GM23338 (cell line): ENCODE data around the gene NRP2.

Source experiments
- CREB1 ChIP-seq: fragments of 250-450 bp; sonication (Bioruptor Pico); IDR thresholded peaks from 2 replicates; pipeline ENCODE4 v1.5.0; 2020; ENCODE audit warnings: low read depth, mild to moderate bottlenecking, moderate library complexity
- CTCF ChIP-seq, 2 experiments: fragments of 200-600 bp in 1 of 2; sonication (generic) in 1 of 2; conservative IDR thresholded peaks; 2 replicates each; pipeline versions ENCODE4 v1.5.1 to v1.6.1; 2016 to 2017; ENCODE audit warnings: antibody characterized with exemption in 2 of 2, low read depth in 2 of 2, mild to moderate bottlenecking in 2 of 2, moderate library complexity in 1 of 2
- ETS1 ChIP-seq: IDR thresholded peaks from 2 replicates; pipeline ENCODE4 v1.6.1; 2016; ENCODE audit warnings: antibody characterized with exemption
- EZH2 ChIP-seq: fragments of 200-600 bp; sonication (generic); IDR thresholded peaks from one replicate; pipeline ENCODE4 v1.8.0; 2017; ENCODE audit warnings: antibody characterized with exemption, mild to moderate bottlenecking, low read depth; ENCODE audit not compliant: unreplicated experiment
- EZH2phosphoT487 ChIP-seq: fragments of 200-600 bp; sonication (generic); IDR thresholded peaks from one replicate; pipeline ENCODE4 v1.8.1; 2018; ENCODE audit warnings: antibody characterized with exemption; ENCODE audit not compliant: unreplicated experiment
- JUNB ChIP-seq: IDR thresholded peaks from one replicate; pipeline ENCODE4 v1.6.1; 2016; ENCODE audit warnings: antibody characterized with exemption; ENCODE audit not compliant: unreplicated experiment
- POLR2AphosphoS5 ChIP-seq: IDR thresholded peaks from 2 replicates; pipeline ENCODE4 v1.6.1; 2016; ENCODE audit warnings: antibody characterized with exemption, low read depth
- REST ChIP-seq: IDR thresholded peaks from one replicate; pipeline ENCODE4 v1.6.1; 2018; ENCODE audit warnings: antibody characterized with exemption; ENCODE audit not compliant: unreplicated experiment
- STAT1 ChIP-seq: IDR thresholded peaks from one replicate; pipeline ENCODE4 v1.6.1; 2016; ENCODE audit warnings: antibody characterized with exemption; ENCODE audit not compliant: unreplicated experiment
- ZNF114 ChIP-seq: fragments of 250-450 bp; sonication (Bioruptor Pico); IDR thresholded peaks from 2 replicates; pipeline ENCODE4 v1.5.0; 2020; ENCODE audit warnings: mild to moderate bottlenecking, moderate library complexity
- ZNF331 ChIP-seq: fragments of 250-450 bp; sonication (Bioruptor Pico); IDR thresholded peaks from 2 replicates; pipeline ENCODE4 v1.5.0; 2020; ENCODE audit warnings: low read depth, mild to moderate bottlenecking, moderate library complexity
- TF ChIP-seq, protein P1 (sequence below): fragments of 250-450 bp; sonication (Bioruptor Pico); IDR thresholded peaks from 2 replicates; pipeline ENCODE4 v1.5.0; 2020; ENCODE audit warnings: mild to moderate bottlenecking, moderate library complexity

- TF ChIP-seq CTCF (conservative IDR thresholded peaks at IDR 0.05; ENCODE audit: low read depth in 2 of 2) (no peak), ZNF331 (no peak), REST (no peak), POLR2AphosphoS5 (no peak), JUNB (no peak), ETS1 (no peak), STAT1 (no peak), EZH2 (no peak), CREB1 (CRISPR knock-in tag) (no peak), EZH2phosphoT487 (no peak), ZNF114 (CRISPR knock-in tag) (no peak)
- TF ChIP-seq, protein P1, sequence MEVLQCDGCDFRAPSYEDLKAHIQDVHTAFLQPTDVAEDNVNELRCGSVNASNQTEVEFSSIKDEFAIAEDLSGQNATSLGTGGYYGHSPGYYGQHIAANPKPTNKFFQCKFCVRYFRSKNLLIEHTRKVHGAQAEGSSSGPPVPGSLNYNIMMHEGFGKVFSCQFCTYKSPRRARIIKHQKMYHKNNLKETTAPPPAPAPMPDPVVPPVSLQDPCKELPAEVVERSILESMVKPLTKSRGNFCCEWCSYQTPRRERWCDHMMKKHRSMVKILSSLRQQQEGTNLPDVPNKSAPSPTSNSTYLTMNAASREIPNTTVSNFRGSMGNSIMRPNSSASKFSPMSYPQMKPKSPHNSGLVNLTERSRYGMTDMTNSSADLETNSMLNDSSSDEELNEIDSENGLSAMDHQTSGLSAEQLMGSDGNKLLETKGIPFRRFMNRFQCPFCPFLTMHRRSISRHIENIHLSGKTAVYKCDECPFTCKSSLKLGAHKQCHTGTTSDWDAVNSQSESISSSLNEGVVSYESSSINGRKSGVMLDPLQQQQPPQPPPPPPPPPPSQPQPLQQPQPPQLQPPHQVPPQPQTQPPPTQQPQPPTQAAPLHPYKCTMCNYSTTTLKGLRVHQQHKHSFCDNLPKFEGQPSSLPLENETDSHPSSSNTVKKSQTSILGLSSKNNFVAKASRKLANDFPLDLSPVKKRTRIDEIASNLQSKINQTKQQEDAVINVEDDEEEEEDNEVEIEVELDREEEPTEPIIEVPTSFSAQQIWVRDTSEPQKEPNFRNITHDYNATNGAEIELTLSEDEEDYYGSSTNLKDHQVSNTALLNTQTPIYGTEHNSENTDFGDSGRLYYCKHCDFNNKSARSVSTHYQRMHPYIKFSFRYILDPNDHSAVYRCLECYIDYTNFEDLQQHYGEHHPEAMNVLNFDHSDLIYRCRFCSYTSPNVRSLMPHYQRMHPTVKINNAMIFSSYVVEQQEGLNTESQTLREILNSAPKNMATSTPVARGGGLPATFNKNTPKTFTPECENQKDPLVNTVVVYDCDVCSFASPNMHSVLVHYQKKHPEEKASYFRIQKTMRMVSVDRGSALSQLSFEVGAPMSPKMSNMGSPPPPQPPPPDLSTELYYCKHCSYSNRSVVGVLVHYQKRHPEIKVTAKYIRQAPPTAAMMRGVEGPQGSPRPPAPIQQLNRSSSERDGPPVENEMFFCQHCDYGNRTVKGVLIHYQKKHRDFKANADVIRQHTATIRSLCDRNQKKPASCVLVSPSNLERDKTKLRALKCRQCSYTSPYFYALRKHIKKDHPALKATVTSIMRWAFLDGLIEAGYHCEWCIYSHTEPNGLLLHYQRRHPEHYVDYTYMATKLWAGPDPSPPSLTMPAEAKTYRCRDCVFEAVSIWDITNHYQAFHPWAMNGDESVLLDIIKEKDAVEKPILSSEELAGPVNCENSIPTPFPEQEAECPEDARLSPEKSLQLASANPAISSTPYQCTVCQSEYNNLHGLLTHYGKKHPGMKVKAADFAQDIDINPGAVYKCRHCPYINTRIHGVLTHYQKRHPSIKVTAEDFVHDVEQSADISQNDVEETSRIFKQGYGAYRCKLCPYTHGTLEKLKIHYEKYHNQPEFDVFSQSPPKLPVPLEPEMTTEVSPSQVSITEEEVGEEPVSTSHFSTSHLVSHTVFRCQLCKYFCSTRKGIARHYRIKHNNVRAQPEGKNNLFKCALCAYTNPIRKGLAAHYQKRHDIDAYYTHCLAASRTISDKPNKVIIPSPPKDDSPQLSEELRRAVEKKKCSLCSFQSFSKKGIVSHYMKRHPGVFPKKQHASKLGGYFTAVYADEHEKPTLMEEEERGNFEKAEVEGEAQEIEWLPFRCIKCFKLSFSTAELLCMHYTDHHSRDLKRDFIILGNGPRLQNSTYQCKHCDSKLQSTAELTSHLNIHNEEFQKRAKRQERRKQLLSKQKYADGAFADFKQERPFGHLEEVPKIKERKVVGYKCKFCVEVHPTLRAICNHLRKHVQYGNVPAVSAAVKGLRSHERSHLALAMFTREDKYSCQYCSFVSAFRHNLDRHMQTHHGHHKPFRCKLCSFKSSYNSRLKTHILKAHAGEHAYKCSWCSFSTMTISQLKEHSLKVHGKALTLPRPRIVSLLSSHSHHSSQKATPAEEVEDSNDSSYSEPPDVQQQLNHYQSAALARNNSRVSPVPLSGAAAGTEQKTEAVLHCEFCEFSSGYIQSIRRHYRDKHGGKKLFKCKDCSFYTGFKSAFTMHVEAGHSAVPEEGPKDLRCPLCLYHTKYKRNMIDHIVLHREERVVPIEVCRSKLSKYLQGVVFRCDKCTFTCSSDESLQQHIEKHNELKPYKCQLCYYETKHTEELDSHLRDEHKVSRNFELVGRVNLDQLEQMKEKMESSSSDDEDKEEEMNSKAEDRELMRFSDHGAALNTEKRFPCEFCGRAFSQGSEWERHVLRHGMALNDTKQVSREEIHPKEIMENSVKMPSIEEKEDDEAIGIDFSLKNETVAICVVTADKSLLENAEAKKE (CRISPR knock-in tag): no peak
Measured at GRCh38 chr2:205728366-205728765, 46.1 kb downstream of the NRP2 start.
